Neural crest cell (in vitro differentiated cells): ENCODE results near the gene FLOT2. TPM values are rescaled to one million over a fixed set of nuclear protein-coding genes. Genes with fewer than 3 reads are reported as not detected.

ENCODE experiments used
- DNase-seq: peaks from one replicate; pipeline ENCODE4 v3.0.0; 2021; ENCODE audit warnings: low read depth, mixed read lengths, low spot score
- H3K27ac Mint-ChIP-seq: one replicate; pipeline ENCODE4 v1.8.0; 2021; ENCODE audit warnings: mild to moderate bottlenecking, mixed read lengths; ENCODE audit not compliant: unreplicated experiment
- H3K27me3 Mint-ChIP-seq: 2 replicates; pipeline ENCODE4 v1.8.0; 2021; ENCODE audit warnings: low read depth, mild to moderate bottlenecking, mixed read lengths
- H3K36me3 Mint-ChIP-seq: 2 replicates; pipeline ENCODE4 v1.8.0; 2021; ENCODE audit warnings: low read depth, mild to moderate bottlenecking, mixed read lengths
- H3K4me1 Mint-ChIP-seq: 2 replicates; pipeline ENCODE4 v1.8.0; 2021; ENCODE audit warnings: mixed read lengths
- H3K4me3 Mint-ChIP-seq: one replicate; pipeline ENCODE4 v1.8.0; 2021; ENCODE audit warnings: mild to moderate bottlenecking, mixed read lengths
- H3K9me3 Mint-ChIP-seq: 2 replicates; pipeline ENCODE4 v1.8.0; 2021; ENCODE audit warnings: mixed read lengths
- CTCF ChIP-seq: fragments of 200-600 bp; sonication (generic); conservative IDR thresholded peaks from 2 replicates; pipeline ENCODE4 v1.5.0; 2021; ENCODE audit warnings: antibody characterized with exemption, mild to moderate bottlenecking
- total RNA-seq: library from RNA; stranded (reverse); gene quantifications from 2 replicates; pipeline ENCODE4 v1.2.1, GENCODE V29; 2021

Gene FLOT2
- total RNA-seq, 1 donor from 2014 or later, result 133 TPM

GRCh38 chr17:28891201-28891600 is 6.3 kb downstream of the FLOT2 start:
- Mint-ChIP-seq H3K4me1 (peaks cover 54% of the 10 kb centered on the region), H3K36me3 (peaks cover 3% of the 10 kb centered on the region), H3K27ac (no peak overlapping the region), H3K4me3 (peak overlapping the region; percentile 66), H3K27me3 (no peaks in the 10 kb centered on the region), H3K9me3 (no peaks in the 10 kb centered on the region)
- no peak for DNase-seq
- TF ChIP-seq CTCF, result no peak

GRCh38 chr17:28889996-28890395 is 7.5 kb downstream of the FLOT2 start:
- Mint-ChIP-seq H3K27me3 (no peaks in the 10 kb centered on the region), H3K4me1 (peaks cover 45% of the 10 kb centered on the region), H3K27ac (no peak overlapping the region), H3K36me3 (peaks cover 3% of the 10 kb centered on the region), H3K9me3 (no peaks in the 10 kb centered on the region), H3K4me3 (no peak overlapping the region)
- TF ChIP-seq CTCF, result no peak
- DNase-seq, result no peak

- H3K27ac Mint-ChIP-seq, result no peak overlapping the region
- DNase-seq, result no peak
- no peak for TF ChIP-seq CTCF
- H3K4me3 Mint-ChIP-seq, result no peak overlapping the region
- H3K4me1 Mint-ChIP-seq, result peaks cover 44% of the 10 kb centered on the region
- no peaks in the 10 kb centered on the region for H3K27me3 Mint-ChIP-seq
- peaks cover 3% of the 10 kb centered on the region for H3K36me3 Mint-ChIP-seq
- H3K9me3 Mint-ChIP-seq, result no peaks in the 10 kb centered on the region
These were observed 8.7 kb downstream of the FLOT2 start for GRCh38 chr17:28888832-28889231.

GRCh38 chr17:28887871-28888471 is 9.6 kb downstream of the FLOT2 start:
- Mint-ChIP-seq H3K27me3 (no peaks in the 10 kb centered on the region), H3K4me1 (peaks cover 35% of the 10 kb centered on the region), H3K36me3 (peaks cover 3% of the 10 kb centered on the region), H3K9me3 (no peaks in the 10 kb centered on the region), H3K4me3 (no peak overlapping the region), H3K27ac (no peak overlapping the region)
- TF ChIP-seq CTCF, result no peak
- DNase-seq, result no peak

- Mint-ChIP-seq H3K27me3 (no peaks in the 10 kb centered on the region), H3K27ac (no peak overlapping the region), H3K4me1 (peaks cover 25% of the 10 kb centered on the region), H3K36me3 (peaks cover under 1% of the 10 kb centered on the region), H3K4me3 (peak overlapping the region; percentile 41), H3K9me3 (no peaks in the 10 kb centered on the region)
- no peak for DNase-seq
- no peak for TF ChIP-seq CTCF
These were observed 11.6 kb downstream of the FLOT2 start for GRCh38 chr17:28885951-28886350.
